Keratinocyte (primary cell): ENCODE measurements around the gene COTL1.

Experiments
- CTCF ChIP-seq, 3 experiments: IDR thresholded peaks in 1 of 3; conservative IDR thresholded peaks in 1 of 3; optimal IDR thresholded peaks in 1 of 3; 2 replicates in 2 of 3; 3 replicates in 1 of 3; pipeline versions ENCODE3 to v1.5.1; 2011; ENCODE audit warnings: low read length in 3 of 3, mild to moderate bottlenecking in 3 of 3, moderate library complexity in 2 of 3, control low read depth in 1 of 3, inconsistent platforms in 1 of 3; ENCODE audit not compliant: insufficient read depth in 2 of 3; ENCODE audit errors: extremely low read depth in 1 of 3
- EZH2 ChIP-seq: IDR thresholded peaks from one replicate; pipeline ENCODE4 v1.6.1; 2012; ENCODE audit warnings: inconsistent platforms, mild to moderate bottlenecking, low read length, moderate library complexity

DNA sequence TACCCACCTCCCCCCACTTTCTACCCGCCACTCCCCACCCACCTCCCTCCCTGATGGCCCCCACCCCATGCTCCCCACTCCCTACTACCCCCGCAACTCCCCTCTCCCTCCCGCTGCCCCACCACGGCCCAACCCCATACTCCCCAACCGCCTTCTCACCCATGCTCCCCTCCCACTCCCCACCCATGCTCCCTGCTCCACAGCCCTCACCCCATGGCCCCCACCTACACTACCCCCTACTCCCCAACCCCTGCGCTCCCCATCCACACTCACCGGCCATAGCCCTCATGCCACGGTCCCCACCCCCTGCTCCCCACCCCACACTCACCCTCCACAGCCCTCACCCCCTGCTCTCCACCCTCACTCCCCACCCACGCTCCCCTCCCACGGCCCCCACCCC, 13.9 kb downstream of the COTL1 start:
- no peak for TF ChIP-seq CTCF (optimal IDR thresholded peaks at IDR 0.05 in 1 of 3, IDR thresholded peaks at IDR 0.05 in 1 of 3, conservative IDR thresholded peaks at IDR 0.05 in 1 of 3; ENCODE audit: extremely low read depth in 1 of 3, insufficient read depth in 2 of 3, low read length in 3 of 3)
- TF ChIP-seq EZH2: no peak
